Activated T-helper 2 cell treated with anti-CD3 and anti-CD28 coated beads, Interferon-gamma antibody, Interleukin-2, Interleukin-4, amounts not matched to agents 10 μg/mL and 5 μg/mL and 100 μg/mL, durations not matched to agents 14 hours and 24 hours and 36 hours (primary cell): Measurements from ENCODE around the gene ANKRD9. TPM values are rescaled to one million over a fixed set of nuclear protein-coding genes. Genes with fewer than 3 reads are reported as not detected.

Source experiments
- DNase-seq: peaks from one replicate; pipeline ENCODE4 v3.0.0; 2021; ENCODE audit warnings: low spot score
- H3K27ac Mint-ChIP-seq: one replicate; pipeline ENCODE4 v1.8.0; 2021; ENCODE audit warnings: mixed read lengths
- H3K27me3 Mint-ChIP-seq: one replicate; pipeline ENCODE4 v1.8.0; 2021; ENCODE audit warnings: low read depth, mixed read lengths
- H3K36me3 Mint-ChIP-seq: one replicate; pipeline ENCODE4 v1.8.0; 2021; ENCODE audit warnings: low read depth, mixed read lengths
- H3K4me1 Mint-ChIP-seq: one replicate; pipeline ENCODE4 v1.8.0; 2021; ENCODE audit warnings: low read depth, mixed read lengths
- H3K4me3 Mint-ChIP-seq: one replicate; pipeline ENCODE4 v1.8.0; 2021; ENCODE audit warnings: low read depth, mild to moderate bottlenecking, moderate library complexity, mixed read lengths
- H3K9me3 Mint-ChIP-seq: one replicate; pipeline ENCODE4 v1.8.0; 2021; ENCODE audit warnings: mixed read lengths
- intact Hi-C: fragments of 100-400 bp; cut with micrococcal nuclease; formaldehyde crosslinking; loops from one replicate; pipeline ENCODE4 v1.15.1; 2023
- total RNA-seq: library from RNA; stranded (reverse); gene quantifications from 2 replicates; pipeline ENCODE4 v1.2.3, GENCODE V29; 2022

Gene ANKRD9
- total RNA-seq, 1 donor from 2014 or later, result 17.0 TPM

GRCh38 chr14:102512793-102513300, 3.3 kb upstream of the ANKRD9 start:
- H3K9me3 Mint-ChIP-seq, result no peaks in the 10 kb centered on the region
- no peak overlapping the region for H3K27ac Mint-ChIP-seq
- no peaks in the 10 kb centered on the region for H3K27me3 Mint-ChIP-seq
- intact Hi-C loops, result loop anchor here (5.0 to 10.0 kb wide), 2 partner anchors 428 to 551 kb away; partner anchors contain the start of genes DYNC1H1 and HSP90AA1
- no peak overlapping the region for H3K4me3 Mint-ChIP-seq
- no peak for DNase-seq
- peaks cover 14% of the 10 kb centered on the region for H3K4me1 Mint-ChIP-seq
- H3K36me3 Mint-ChIP-seq, result peaks cover 5% of the 10 kb centered on the region

- peaks cover 14% of the 10 kb centered on the region for H3K4me1 Mint-ChIP-seq
- DNase-seq, result no peak
- peaks cover 8% of the 10 kb centered on the region for H3K36me3 Mint-ChIP-seq
- H3K4me3 Mint-ChIP-seq, result no peak overlapping the region
- no peak overlapping the region for H3K27ac Mint-ChIP-seq
- H3K27me3 Mint-ChIP-seq, result no peaks in the 10 kb centered on the region
- intact Hi-C loops, result loop anchor here (5.0 to 10.0 kb wide), 2 partner anchors 427 to 549 kb away; partner anchors contain the start of genes DYNC1H1 and HSP90AA1
- H3K9me3 Mint-ChIP-seq, result no peaks in the 10 kb centered on the region
Observed at GRCh38 chr14:102511538-102511937, 2.0 kb upstream of the ANKRD9 start.

GRCh38 chr14:102510616-102511520, 1.3 kb upstream of the ANKRD9 start:
- intact Hi-C loops, result loop anchor here (5.0 to 10.0 kb wide), 2 partner anchors 426 to 549 kb away; partner anchors contain the start of genes DYNC1H1 and HSP90AA1
- Mint-ChIP-seq H3K4me1 (peaks cover 12% of the 10 kb centered on the region), H3K4me3 (peak overlapping the region; percentile 81), H3K9me3 (no peaks in the 10 kb centered on the region), H3K36me3 (peaks cover 9% of the 10 kb centered on the region), H3K27ac (peak overlapping the region; percentile 42), H3K27me3 (no peaks in the 10 kb centered on the region)
- DNase-seq, result no peak

- Mint-ChIP-seq H3K27me3 (no peaks in the 10 kb centered on the region), H3K27ac (no peak overlapping the region), H3K9me3 (no peaks in the 10 kb centered on the region), H3K4me3 (peak overlapping the region; percentile 67), H3K4me1 (peaks cover 12% of the 10 kb centered on the region), H3K36me3 (peaks cover 9% of the 10 kb centered on the region)
- DNase-seq, result no peak
- intact Hi-C loops, result loop anchor here (1.0 kb wide), 1 partner anchor 15 kb away; no protein-coding TSS in a partner anchor
Observed at GRCh38 chr14:102508774-102509745, 516 bp downstream of the ANKRD9 start.

GRCh38 chr14:102508410-102508773, 1.2 kb downstream of the ANKRD9 start:
- no peak for DNase-seq
- no peaks in the 10 kb centered on the region for H3K27me3 Mint-ChIP-seq
- H3K36me3 Mint-ChIP-seq, result peaks cover 9% of the 10 kb centered on the region
- H3K4me1 Mint-ChIP-seq, result peaks cover 12% of the 10 kb centered on the region
- H3K4me3 Mint-ChIP-seq, result peak overlapping the region; percentile 67
- no peaks in the 10 kb centered on the region for H3K9me3 Mint-ChIP-seq
- no peak overlapping the region for H3K27ac Mint-ChIP-seq
- intact Hi-C loops, result no loop called here

- Mint-ChIP-seq H3K4me1 (peaks cover 12% of the 10 kb centered on the region), H3K27ac (no peak overlapping the region), H3K27me3 (no peaks in the 10 kb centered on the region), H3K36me3 (peaks cover 9% of the 10 kb centered on the region), H3K4me3 (peak overlapping the region; percentile 45), H3K9me3 (no peaks in the 10 kb centered on the region)
- intact Hi-C loops, result no loop called here
- DNase-seq, result no peak
Observed at GRCh38 chr14:102507857-102508312, 1.7 kb downstream of the ANKRD9 start.

GRCh38 chr14:102507081-102507856, 2.3 kb downstream of the ANKRD9 start:
- Mint-ChIP-seq H3K4me1 (peaks cover 12% of the 10 kb centered on the region), H3K27me3 (no peaks in the 10 kb centered on the region), H3K9me3 (no peaks in the 10 kb centered on the region), H3K4me3 (no peak overlapping the region), H3K36me3 (peaks cover 9% of the 10 kb centered on the region), H3K27ac (no peak overlapping the region)
- DNase-seq, result no peak
- intact Hi-C loops, result no loop called here

GRCh38 chr14:102506626-102506925, 3.0 kb downstream of the ANKRD9 start:
- Mint-ChIP-seq H3K4me1 (peaks cover 12% of the 10 kb centered on the region), H3K4me3 (no peak overlapping the region), H3K27me3 (no peaks in the 10 kb centered on the region), H3K36me3 (peaks cover 9% of the 10 kb centered on the region), H3K9me3 (no peaks in the 10 kb centered on the region), H3K27ac (no peak overlapping the region)
- intact Hi-C loops, result no loop called here
- DNase-seq, result no peak

GRCh38 chr14:102505775-102506625, 3.6 kb downstream of the ANKRD9 start:
- intact Hi-C loops, result no loop called here
- DNase-seq, result no peak
- Mint-ChIP-seq H3K9me3 (no peaks in the 10 kb centered on the region), H3K36me3 (peaks cover 9% of the 10 kb centered on the region), H3K4me1 (peaks cover 12% of the 10 kb centered on the region), H3K4me3 (no peak overlapping the region), H3K27ac (no peak overlapping the region), H3K27me3 (no peaks in the 10 kb centered on the region)

GRCh38 chr14:102505000-102505619, 4.5 kb downstream of the ANKRD9 start:
- no peaks in the 10 kb centered on the region for H3K27me3 Mint-ChIP-seq
- no peak overlapping the region for H3K4me3 Mint-ChIP-seq
- H3K4me1 Mint-ChIP-seq, result peaks cover 11% of the 10 kb centered on the region
- H3K9me3 Mint-ChIP-seq, result no peaks in the 10 kb centered on the region
- intact Hi-C loops, result no loop called here
- H3K36me3 Mint-ChIP-seq, result peaks cover 9% of the 10 kb centered on the region
- DNase-seq, result no peak
- H3K27ac Mint-ChIP-seq, result no peak overlapping the region

- H3K27ac Mint-ChIP-seq, result no peak overlapping the region
- H3K36me3 Mint-ChIP-seq, result peaks cover 9% of the 10 kb centered on the region
- H3K4me1 Mint-ChIP-seq, result peaks cover 13% of the 10 kb centered on the region
- intact Hi-C loops, result no loop called here
- no peak overlapping the region for H3K4me3 Mint-ChIP-seq
- H3K27me3 Mint-ChIP-seq, result no peaks in the 10 kb centered on the region
- H3K9me3 Mint-ChIP-seq, result no peaks in the 10 kb centered on the region
- no peak for DNase-seq
Observed at GRCh38 chr14:102504328-102504999, 5.1 kb downstream of the ANKRD9 start.
